SH-SY5Y (cell line): ENCODE results near the gene NAGLU.

ENCODE experiments used
- GATA2 ChIP-seq: IDR thresholded peaks from 2 replicates; pipeline ENCODE4 v1.6.1; 2011; ENCODE audit warnings: mild to moderate bottlenecking, low read depth, low read length
- GATA3 ChIP-seq: IDR thresholded peaks from 2 replicates; pipeline ENCODE4 v1.6.1; 2011; ENCODE audit warnings: low read depth, mild to moderate bottlenecking, low read length, moderate library complexity

The NAGLU gene

GRCh38 chr17:42536048-42536371 is at the start of gene NAGLU:
Gene NAGLU (plus strand): TSS chr17:42536241. CDS start chr17:42536273, 32 bp downstream.
- TF ChIP-seq GATA3: no peak
- no peak for TF ChIP-seq GATA2

GRCh38 chr17:42488032-42488431 is 48.0 kb upstream of the NAGLU start:
- TF ChIP-seq GATA2: no peak
- TF ChIP-seq GATA3: no peak

GRCh38 chr17:42493319-42493718 is 42.7 kb upstream of the NAGLU start:
- no peak for TF ChIP-seq GATA3

- no peak for TF ChIP-seq GATA2
- TF ChIP-seq GATA3: no peak
Observed at GRCh38 chr17:42494673-42495072, 41.4 kb upstream of the NAGLU start.

- no peak for TF ChIP-seq GATA3
- TF ChIP-seq GATA2: no peak
Observed at GRCh38 chr17:42498828-42499227, 37.2 kb upstream of the NAGLU start.

GRCh38 chr17:42502091-42502490 is 34.0 kb upstream of the NAGLU start:
- TF ChIP-seq GATA3: no peak
- TF ChIP-seq GATA2: no peak

GRCh38 chr17:42502926-42503325 is 33.1 kb upstream of the NAGLU start:
- no peak for TF ChIP-seq GATA2
- TF ChIP-seq GATA3: no peak

GRCh38 chr17:42507671-42508070 is 28.4 kb upstream of the NAGLU start:
- no peak for TF ChIP-seq GATA3

- TF ChIP-seq GATA2 (no peak), GATA3 (no peak)
Observed at GRCh38 chr17:42508426-42509165, 27.4 kb upstream of the NAGLU start.

- TF ChIP-seq GATA2: no peak
- TF ChIP-seq GATA3: no peak
Observed at GRCh38 chr17:42509409-42509808, 26.6 kb upstream of the NAGLU start.

- TF ChIP-seq GATA2 (no peak), GATA3 (no peak)
Observed at GRCh38 chr17:42509841-42510240, 26.2 kb upstream of the NAGLU start.

GRCh38 chr17:42512246-42512645 is 23.8 kb upstream of the NAGLU start:
- no peak for TF ChIP-seq GATA2
- TF ChIP-seq GATA3: no peak

- TF ChIP-seq GATA3: no peak
- no peak for TF ChIP-seq GATA2
Observed at GRCh38 chr17:42512733-42513251, 23.2 kb upstream of the NAGLU start.

GRCh38 chr17:42513686-42514085 is 22.4 kb upstream of the NAGLU start:
- no peak for TF ChIP-seq GATA3

GRCh38 chr17:42514279-42514678 is 21.8 kb upstream of the NAGLU start:
- TF ChIP-seq GATA3 (no peak), GATA2 (no peak)

GRCh38 chr17:42514867-42515266 is 21.2 kb upstream of the NAGLU start:
- TF ChIP-seq GATA2 (no peak), GATA3 (no peak)
